Measurements from ENCODE around the gene PLEKHA5. TPM values are rescaled to one million over a fixed set of nuclear protein-coding genes. Genes with fewer than 3 reads are reported as not detected.

PLEKHA5 gene
- total RNA-seq, 1 donor from 2014 or later = 52.6 TPM

DNA sequence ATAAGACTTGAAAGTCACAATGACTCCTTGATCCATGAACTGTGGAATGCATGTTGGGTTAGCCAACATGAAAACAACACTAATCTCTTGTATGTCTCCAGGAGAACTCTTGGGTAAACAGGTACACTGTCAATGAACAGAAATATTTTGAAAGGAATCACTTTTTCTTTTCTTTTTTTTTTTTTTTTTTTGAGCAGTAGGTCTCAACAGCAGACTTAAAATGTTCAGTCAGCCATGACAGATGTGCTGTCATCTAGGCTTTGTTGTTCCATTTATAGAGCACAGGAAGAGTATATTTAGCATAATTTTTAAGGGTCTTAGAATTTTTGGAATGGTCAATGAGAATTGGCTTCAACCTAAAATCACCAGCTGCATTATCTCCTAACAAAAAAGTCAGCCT lies 2.3 kb upstream of the PLEKHA5 start:
- intact Hi-C loops (cut with DNase I) = no loop called here
- no peak for ATAC-seq
- no peak for DNase-seq (ENCODE audit: missing footprints)

DNA sequence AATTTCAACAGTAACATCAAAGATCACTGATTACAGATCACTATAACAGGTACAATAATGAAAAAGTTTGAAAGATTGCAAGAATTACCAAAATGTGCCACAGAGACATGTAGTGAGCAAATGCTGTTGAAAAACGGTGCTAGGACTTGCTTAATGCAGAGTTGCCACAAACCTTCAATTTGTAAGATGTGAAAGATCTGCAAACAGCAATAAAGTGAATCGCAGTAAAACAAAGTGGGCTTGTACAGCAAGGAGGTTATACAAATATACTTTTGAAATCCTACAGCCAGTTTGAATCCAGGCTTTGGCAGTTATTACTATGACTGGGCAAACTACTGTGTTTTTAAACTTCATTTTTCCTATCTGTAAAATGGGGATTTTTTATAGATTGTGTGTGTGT lies 1.0 kb upstream of the PLEKHA5 start:
- intact Hi-C loops (cut with DNase I) = no loop called here
- DNase-seq (ENCODE audit: missing footprints) (no peak), ATAC-seq (no peak)

DNA sequence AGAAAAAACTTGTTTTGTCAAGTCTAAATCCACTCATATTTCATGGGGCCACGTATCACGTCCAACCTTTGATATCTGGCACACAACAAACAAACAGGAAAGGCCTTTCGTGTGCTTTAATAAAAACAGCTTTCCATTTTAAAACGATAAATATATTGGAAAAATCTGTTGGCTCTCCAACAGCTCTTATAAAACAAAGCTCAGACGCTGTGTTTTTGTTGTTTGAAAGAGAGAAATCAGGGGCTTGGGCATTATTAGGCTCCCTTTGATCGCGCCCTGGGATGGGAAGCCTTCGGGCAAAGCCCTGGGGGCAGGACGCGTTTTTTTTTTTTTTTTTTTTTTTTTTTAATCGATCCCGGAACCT lies 429 bp upstream of the PLEKHA5 start:
- ATAC-seq (no peak), DNase-seq (ENCODE audit: missing footprints) (no peak)
- intact Hi-C loops (cut with DNase I) = no loop called here

DNA sequence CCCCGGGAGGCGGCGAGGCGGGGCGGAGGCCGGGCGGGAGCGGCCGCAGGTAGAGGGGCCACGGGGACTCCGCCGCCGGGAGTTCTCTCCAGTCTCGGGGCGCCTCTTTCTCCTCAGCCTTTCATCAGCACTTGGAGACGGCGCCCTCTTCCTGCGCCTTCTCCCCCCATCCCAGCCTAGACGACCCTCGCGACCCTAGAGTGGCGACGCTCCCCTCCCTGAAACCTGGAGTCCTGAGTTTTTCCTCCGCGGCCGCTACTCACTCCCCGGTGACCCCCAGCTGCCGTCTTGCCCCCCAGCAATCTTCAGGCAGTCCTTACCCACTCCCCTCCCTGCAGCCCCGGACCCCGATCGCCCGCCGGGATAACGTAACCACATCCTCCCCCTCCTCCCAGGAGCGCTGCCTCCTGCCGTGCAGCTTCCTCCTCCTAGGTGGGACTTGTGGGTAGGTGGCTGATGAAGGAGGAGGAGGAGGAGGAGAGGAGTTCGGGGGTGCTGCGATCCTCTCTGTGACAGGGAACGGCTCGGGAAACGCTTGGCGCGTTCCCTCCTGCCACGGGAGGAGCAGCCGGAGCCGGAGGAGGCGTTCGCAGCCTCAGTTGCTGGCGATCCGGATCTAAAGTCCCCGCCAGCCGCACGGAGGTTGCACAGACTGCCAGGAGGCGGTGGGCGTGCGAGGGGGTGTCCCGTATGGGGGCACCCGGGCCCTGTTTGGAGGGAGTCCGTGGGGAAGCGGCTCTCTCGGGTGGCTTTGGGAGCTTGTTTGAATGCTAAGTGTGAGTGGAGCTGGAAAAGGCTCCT lies 891 bp downstream of the PLEKHA5 start:
- ATAC-seq (peak; percentile 38), DNase-seq (ENCODE audit: missing footprints) (peak; percentile 70)
- intact Hi-C loops (cut with DNase I) = loop anchor here (2.0 to 10.0 kb wide), 4 partner anchors 50 to 378 kb away; no protein-coding TSS in a partner anchor

DNA sequence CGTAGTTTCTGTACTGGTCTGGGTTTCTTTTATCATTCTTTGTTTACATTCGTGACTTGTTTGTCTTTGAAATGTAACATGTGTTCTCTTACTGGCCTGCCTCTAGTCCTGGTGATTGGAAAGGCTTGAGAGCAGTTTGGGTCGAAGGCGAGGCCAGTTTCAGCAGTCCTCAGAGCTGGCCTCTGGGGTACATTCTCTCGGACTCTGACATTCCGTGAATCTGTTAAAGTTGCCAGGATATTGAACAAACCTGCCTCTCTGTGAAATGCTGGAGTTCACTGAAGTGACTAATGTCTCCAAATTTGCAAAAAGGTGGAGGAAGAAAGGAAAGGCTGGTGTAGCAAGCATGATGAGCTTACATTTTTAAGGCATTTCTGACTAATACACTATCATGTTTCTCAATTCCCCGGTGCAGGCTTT lies 1.5 kb downstream of the PLEKHA5 start:
- DNase-seq (ENCODE audit: missing footprints) (no peak), ATAC-seq (peak; percentile 62)
- intact Hi-C loops (cut with DNase I) = loop anchor here (2.0 to 10.0 kb wide), 4 partner anchors 50 to 378 kb away; no protein-coding TSS in a partner anchor

DNA sequence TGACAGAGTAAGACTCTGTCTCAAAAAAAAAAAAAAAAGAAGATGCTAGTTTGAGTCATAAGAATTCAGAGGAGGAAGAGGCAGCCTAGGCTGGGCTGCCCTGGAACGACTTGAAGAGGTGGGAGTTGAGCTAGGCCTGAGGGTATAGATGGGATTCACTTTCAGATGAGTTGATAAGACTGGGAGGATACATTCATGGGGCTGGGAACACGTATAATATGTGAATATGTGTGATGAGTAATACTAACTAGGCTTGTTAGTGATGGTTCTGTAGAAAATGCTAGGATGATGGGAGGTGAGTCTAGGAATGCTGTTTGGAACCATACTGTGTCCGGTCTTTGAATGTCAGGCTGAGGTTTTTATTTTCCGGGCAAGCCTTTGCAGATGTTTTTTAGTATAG lies 9.0 kb downstream of the PLEKHA5 start:
- ATAC-seq (no peak), DNase-seq (ENCODE audit: missing footprints) (no peak)
- intact Hi-C loops (cut with DNase I) = loop anchor here (10.0 kb wide), 1 partner anchor 316 kb away; no protein-coding TSS in a partner anchor

DNA sequence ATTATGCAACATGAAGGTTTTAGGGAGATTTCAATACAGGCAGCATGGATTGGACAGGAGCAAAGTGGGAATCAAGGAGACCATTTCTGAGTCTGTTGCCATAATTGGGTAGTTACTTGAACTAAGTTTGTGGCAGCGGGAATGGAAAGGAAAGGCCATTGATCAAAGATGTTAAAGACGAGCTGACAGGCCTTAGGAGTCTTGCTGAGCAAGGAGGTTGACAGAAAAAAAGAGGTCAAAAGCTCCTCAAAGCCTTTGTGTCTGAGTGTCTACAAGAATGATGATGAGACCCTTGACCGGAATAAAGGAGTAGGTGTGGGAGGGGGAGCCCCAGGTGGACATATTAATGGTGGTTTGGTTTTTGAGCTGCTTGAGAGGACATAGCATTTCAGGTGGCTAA lies 9.4 kb downstream of the PLEKHA5 start:
- DNase-seq (ENCODE audit: missing footprints) (no peak), ATAC-seq (no peak)
- intact Hi-C loops (cut with DNase I) = loop anchor here (10.0 kb wide), 1 partner anchor 316 kb away; no protein-coding TSS in a partner anchor

DNA sequence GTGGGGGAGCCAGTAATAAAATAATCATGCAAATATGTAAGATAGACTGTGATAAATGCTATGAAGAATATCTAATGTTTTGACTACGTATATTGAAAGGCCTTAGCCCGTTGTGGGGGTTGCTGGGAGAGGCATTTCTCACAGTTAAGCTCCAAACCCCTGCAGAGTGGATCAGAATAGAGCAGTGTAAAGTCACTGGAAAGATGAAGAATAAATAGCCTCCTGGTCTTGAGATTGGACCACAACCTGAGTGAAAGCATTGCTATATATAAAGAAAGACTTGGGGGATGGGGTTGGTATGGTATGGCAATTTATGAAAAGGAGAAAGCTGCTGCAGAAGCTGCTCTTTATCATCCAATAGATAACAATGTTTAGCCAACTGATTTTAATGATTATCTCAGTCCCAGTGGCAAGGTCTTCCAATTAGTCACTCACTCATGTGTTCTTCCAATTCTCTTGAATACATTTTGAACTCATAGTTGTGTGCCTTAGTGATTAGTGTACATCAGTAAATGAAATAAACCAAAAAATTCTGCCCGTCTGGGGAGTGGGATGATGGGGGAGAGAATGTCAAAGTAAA lies 10.2 kb downstream of the PLEKHA5 start:
- intact Hi-C loops (cut with DNase I) = loop anchor here (10.0 kb wide), 1 partner anchor 315 kb away; no protein-coding TSS in a partner anchor
- ATAC-seq = no peak

DNA sequence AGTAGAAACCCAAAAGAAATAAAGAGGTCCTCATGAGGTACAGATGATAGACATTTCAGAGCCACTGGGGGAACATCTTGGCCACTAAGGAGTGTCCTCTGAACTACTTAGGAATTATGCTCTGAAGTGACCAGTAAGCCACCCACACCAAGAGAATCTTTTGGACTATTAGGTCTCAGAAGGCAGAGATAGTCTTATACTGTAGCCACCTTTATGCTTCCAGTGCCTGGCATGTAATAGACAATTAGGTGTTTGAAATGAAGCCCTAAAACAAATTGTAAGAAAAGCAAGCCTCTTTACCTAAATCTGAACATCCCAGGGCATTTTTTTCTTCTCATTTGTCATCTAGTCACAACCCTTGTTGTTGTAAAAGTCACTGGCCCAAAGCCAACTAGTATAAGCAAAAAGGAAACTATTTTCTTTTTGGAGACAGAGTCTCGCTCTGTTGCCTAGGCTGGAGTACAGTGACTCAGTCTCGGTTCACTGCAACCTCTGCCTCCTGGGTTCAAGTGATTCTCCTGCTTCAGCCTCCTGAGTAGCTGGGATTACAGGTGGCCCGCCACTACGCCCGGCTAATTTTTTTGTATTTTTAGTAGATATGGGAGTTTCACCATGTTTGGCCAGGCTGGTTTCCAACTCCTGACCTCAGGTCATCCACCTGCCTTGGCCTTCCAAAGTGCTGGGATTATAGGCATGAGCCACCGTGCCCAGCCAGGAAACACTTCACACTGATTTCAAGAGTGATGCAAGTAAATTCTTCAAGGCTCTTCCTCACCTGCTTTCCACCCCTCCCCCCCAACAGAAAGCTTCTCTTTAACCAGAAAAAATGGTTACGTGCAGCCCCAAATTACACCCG lies 11.1 kb downstream of the PLEKHA5 start:
- ATAC-seq = no peak
- DNase-seq (ENCODE audit: missing footprints) = no peak
- intact Hi-C loops (cut with DNase I) = no loop called here

More for the DNA sequence above, 10.2 kb downstream of the PLEKHA5 start:
- DNase-seq (ENCODE audit: missing footprints) = no peak

DNA sequence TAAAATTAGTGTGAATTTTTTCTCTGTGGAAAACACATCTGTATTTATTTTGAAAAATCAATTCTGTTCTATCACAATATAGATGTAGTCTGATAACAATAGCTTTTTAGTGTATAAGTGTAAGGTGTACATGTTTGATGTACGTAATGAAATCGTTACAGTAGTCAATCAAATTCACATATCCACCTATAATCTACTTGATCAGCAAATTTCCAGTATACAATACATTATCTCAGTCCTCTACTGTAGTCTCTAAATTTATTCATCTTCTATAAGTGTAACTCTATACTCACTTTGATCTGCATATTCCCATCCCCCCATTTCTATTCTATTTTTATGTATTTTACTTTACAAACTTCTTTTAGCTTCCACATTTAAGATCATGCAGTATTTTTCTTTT lies 13.0 kb downstream of the PLEKHA5 start:
- no peak for ATAC-seq
- intact Hi-C loops (cut with DNase I) = no loop called here
- no peak for DNase-seq (ENCODE audit: missing footprints)

DNA sequence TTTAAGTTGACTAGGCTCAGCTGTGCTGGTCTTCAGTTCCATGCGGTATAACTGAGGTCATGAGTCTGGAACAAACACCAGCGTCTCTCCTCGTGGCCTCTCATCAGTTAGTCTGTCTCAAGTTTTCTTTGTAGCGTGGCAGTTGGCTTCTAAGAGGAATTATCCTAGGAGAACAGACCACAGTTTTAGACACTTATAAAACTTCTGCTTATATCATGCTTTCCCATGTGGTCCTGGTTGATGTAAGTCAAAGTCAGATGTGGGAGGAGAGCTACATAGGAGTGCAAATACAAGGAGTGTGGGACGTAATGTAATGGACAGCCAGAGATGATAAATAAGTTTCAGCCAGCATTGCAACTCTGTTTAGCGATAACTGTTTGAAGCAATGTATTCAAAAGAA lies 14.8 kb downstream of the PLEKHA5 start:
- no peak for ATAC-seq
- intact Hi-C loops (cut with DNase I) = no loop called here
- DNase-seq (ENCODE audit: missing footprints) = no peak

DNA sequence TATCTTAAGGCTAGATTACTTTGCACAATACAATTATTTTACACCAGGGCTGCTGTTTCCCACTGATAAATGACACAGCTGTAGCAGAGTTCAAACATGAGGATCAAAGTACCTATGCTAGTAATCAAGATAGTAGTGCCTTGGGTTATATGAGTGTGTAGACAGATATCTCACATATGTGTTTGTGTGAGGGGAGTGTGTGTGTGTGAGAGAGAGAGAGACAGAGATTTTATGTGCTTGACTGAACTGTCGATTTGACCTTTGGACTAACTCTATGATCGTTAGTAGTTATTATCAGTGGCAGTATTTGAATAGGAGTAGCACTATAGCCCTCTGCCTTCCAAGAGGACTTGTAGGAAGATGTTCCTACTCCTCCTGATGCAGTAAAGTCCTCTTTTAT lies 15.5 kb downstream of the PLEKHA5 start:
- intact Hi-C loops (cut with DNase I) = no loop called here
- ATAC-seq (no peak), DNase-seq (ENCODE audit: missing footprints) (no peak)

DNA sequence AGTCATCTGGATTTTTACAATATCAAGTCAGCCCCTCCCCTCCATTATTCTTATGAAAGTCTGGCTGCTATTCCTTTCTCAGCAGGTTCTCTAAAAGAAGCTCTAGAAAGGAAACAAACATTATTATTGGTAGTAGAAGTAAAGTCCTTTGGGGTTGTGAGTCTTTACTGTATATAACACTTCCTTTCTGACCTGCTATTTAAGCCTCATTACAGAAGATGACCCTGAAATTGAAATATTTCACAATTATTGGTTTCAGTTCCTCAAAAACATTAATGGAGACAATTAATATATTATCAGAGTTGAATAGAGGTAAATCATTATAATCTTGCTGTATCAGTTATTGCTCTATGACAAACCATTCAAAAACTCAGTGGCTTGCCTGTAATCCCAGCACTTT lies 19.3 kb downstream of the PLEKHA5 start:
- no peak for ATAC-seq
- intact Hi-C loops (cut with DNase I) = no loop called here

DNA sequence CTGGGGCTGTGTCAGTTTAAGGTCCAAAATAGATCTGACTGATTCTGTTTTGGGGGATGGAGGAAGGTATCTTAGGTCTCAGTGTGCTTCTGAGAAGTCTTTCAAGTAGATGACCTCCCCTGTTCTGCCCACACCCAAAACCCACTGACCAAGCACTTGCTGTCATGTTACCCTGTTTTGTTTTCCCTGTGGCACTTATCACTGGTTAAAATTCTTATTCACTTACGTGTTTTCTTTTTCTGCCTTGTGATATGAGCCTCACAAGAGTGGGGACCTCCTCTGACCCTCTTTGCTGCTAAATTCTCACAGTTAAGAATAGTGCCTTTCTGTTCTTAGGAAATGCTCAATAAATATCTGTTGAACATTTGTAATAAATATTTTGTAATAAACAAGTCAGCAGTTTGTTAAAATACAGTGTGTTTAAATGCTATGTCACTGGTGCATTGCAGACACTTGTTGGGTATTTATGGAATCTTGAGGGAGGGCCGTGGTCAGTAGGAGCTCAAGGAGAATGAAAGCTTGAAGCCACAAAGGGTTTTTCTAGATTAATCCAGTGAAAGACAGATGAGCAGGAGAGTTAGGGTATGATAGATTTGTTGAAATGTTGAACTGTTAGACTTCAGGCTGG lies 20.9 kb downstream of the PLEKHA5 start:
- intact Hi-C loops (cut with DNase I) = no loop called here
- ATAC-seq (peak; percentile 77), DNase-seq (ENCODE audit: missing footprints) (no peak)

More for the DNA sequence above, 19.3 kb downstream of the PLEKHA5 start:
- no peak for DNase-seq (ENCODE audit: missing footprints)

DNA sequence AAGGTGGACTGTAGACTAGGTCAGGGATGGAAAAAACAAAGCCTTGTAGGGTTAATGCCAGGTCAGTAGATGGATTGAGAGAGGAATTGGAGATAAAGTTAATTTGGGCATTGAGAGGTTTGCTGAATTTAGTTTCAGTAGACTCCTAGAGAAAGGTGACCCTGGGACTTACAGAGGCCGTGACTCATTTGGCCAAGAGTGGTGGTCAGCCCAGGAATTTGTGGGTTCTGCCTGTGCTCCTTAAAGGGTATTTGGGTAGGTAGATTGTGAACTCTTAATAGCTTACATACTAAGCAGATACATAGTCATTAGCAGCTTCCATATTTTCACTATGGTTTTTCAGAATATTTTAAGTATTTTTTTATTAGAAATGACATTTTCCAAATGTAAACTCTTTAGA lies 21.8 kb downstream of the PLEKHA5 start:
- intact Hi-C loops (cut with DNase I) = no loop called here
- ATAC-seq (no peak), DNase-seq (ENCODE audit: missing footprints) (no peak)

DNA sequence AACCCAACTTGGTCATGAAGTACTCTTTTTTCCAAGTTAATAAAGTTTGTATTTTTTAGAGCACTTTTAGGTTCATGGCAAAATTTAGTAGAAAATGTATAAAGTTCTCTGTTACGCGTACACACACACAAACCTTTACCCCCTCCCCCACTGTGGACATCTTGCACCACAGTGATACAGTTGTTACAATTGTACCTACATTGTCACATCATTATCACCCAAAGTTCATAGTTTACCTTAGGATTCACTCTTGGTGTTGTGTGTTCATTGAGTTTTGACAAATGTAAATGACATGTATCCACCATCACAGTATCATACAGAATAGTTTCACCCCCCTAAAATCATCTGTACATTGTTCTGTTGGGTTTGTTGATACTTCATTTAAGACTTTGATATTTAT lies 23.9 kb downstream of the PLEKHA5 start:
- intact Hi-C loops (cut with DNase I) = no loop called here
- no peak for ATAC-seq
- DNase-seq (ENCODE audit: missing footprints) = no peak

DNA sequence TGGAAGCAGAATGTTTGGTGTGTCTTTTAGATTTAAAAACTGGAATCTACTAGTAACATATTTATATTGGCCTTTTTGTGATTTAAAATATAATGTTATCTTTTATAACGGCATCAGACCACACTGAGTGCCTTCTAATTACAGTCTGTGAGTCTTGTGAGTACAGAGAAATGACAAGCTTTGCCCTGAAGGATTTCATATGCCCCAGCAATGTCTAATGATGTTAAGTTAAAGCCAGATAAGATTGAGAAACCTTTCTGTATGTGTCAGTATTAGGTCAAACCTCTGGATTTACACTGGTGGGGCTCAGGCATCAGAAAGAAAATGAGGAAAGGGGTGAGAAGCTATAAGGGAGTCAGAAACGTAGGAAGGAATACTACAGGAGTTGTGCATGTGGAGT lies 25.2 kb downstream of the PLEKHA5 start:
- ATAC-seq (no peak), DNase-seq (ENCODE audit: missing footprints) (no peak)
- intact Hi-C loops (cut with DNase I) = no loop called here

DNA sequence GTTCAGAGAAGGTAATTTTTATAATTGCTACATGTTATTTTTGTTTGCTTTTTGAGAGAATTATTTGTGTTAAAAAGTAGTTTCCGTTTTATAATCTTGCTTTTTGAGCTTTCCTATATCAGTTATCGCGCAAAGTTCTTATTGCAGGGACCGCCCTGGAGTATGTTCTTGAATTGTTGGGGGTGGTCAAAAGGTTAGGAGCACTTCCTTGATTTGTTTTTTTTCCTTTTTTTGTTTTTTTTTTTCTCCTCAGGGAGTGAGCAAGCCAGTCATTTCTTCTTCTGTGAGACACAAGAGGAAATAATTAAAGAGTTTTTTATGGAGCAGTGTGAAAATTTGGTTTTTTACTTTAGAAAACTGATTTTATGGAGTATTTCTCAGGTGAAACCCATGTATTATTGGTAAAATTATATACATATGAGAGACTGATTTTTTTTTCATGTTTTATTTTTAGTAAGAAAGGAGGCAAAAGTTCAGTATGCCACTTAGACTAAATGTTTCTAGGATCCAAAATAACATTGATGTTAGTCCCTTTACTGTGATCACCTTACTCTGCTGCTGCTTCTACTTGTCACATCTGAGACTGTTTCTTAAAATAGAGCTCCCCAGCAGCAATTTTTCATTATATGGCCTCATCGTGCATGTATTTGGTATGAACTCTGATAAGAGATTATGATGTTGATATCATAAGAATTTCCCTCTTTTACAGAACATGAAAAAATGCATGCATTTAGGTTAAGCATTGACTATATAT lies 26.6 kb downstream of the PLEKHA5 start:
- DNase-seq (ENCODE audit: missing footprints) (no peak), ATAC-seq (no peak)
- intact Hi-C loops (cut with DNase I) = no loop called here

All from Right ventricle myocardium inferior (tissue), 1 donor.